Measurements from ENCODE around the gene CLIC1. TPM values are rescaled to one million over a fixed set of nuclear protein-coding genes. Genes with fewer than 3 reads are reported as not detected.

Gene CLIC1
- total and polyA plus RNA-seq, 12 donors = 51.1 to 400 (median 87.9) TPM

GRCh38 chr6:31767096-31767645, 30.8 kb upstream of the CLIC1 start:
- Histone ChIP-seq H3K36me3 (peaks cover 0 to 12% (median 0%) of the 10 kb centered on the region in 9 donors), H3K9me3 (no peaks in the 10 kb centered on the region), H3K27ac (no peak overlapping the region), H3K27me3 (no peaks in the 10 kb centered on the region), H3K4me3 (no peak overlapping the region), H3K4me1 (peaks cover 0 to 26% (median 12%) of the 10 kb centered on the region in 9 donors)
- intact Hi-C loops (cut with DNase I) = loop anchor here in 4 of 10 donors (5.0 to 10.0 kb wide), 3 partner anchors 40 to 85 kb away; partner anchors contain the start of genes DDAH2 (in 3 of the 4) and LY6G5C (in 2 of the 4)
- 80 to 85% methylated on average over 6 of the region's 6 CpGs for WGBS, 2 donors
- no peak for TF ChIP-seq CTCF (IDR thresholded peaks at IDR 0.05)
- no peak for DNase-seq
- no peak for ATAC-seq

- intact Hi-C loops (cut with DNase I) = loop anchor here in 4 of 10 donors (5.0 to 10.0 kb wide), 3 partner anchors 39 to 84 kb away; partner anchors contain the start of genes DDAH2 (in 3 of the 4) and LY6G5C (in 2 of the 4)
- no peak overlapping the region for H3K27ac ChIP-seq
- no peak for DNase-seq
- H3K9me3 ChIP-seq = no peaks in the 10 kb centered on the region
- H3K27me3 ChIP-seq = no peaks in the 10 kb centered on the region
- H3K4me3 ChIP-seq = peak overlapping the region in 6 of 10 donors; percentile 3 to 43 (median 24)
- TF ChIP-seq CTCF (IDR thresholded peaks at IDR 0.05) = no peak
- 56% methylated on average over 42 of the region's 42 CpGs for WGBS, 2 donors
- peak in 3 of 8 donors; percentile 30 to 48 (median 47) for ATAC-seq
- peaks cover 0 to 26% (median 12%) of the 10 kb centered on the region in 9 donors for H3K4me1 ChIP-seq
- peaks cover 0 to 12% (median 0%) of the 10 kb centered on the region in 9 donors for H3K36me3 ChIP-seq
These were observed 29.8 kb upstream of the CLIC1 start for GRCh38 chr6:31765910-31766794.

GRCh38 chr6:31765559-31765909, 29.2 kb upstream of the CLIC1 start:
- no peak overlapping the region for H3K27ac ChIP-seq
- no peak for TF ChIP-seq CTCF (IDR thresholded peaks at IDR 0.05)
- H3K4me3 ChIP-seq = no peak overlapping the region
- peaks cover 0 to 26% (median 12%) of the 10 kb centered on the region in 9 donors for H3K4me1 ChIP-seq
- H3K27me3 ChIP-seq = no peaks in the 10 kb centered on the region
- ATAC-seq (no peak), DNase-seq (no peak)
- peaks cover 0 to 12% (median 0%) of the 10 kb centered on the region in 9 donors for H3K36me3 ChIP-seq
- 89 to 92% methylated on average over 9 of the region's 9 CpGs for WGBS, 2 donors
- intact Hi-C loops (cut with DNase I) = loop anchor here in 4 of 10 donors (5.0 to 10.0 kb wide), 3 partner anchors 38 to 83 kb away; partner anchors contain the start of genes DDAH2 (in 3 of the 4) and LY6G5C (in 2 of the 4)
- no peaks in the 10 kb centered on the region for H3K9me3 ChIP-seq

GRCh38 chr6:31764198-31764597, 27.9 kb upstream of the CLIC1 start:
- no peaks in the 10 kb centered on the region for H3K9me3 ChIP-seq
- no peak overlapping the region for H3K4me3 ChIP-seq
- ATAC-seq = no peak
- no peak for TF ChIP-seq CTCF (IDR thresholded peaks at IDR 0.05)
- DNase-seq = no peak
- peaks cover 0 to 23% (median 12%) of the 10 kb centered on the region in 9 donors for H3K4me1 ChIP-seq
- H3K27me3 ChIP-seq = no peaks in the 10 kb centered on the region
- intact Hi-C loops (cut with DNase I) = loop anchor here in 1 of 10 donors (10.0 kb wide), 1 partner anchor 79 kb away; the partner anchor contains the start of gene LY6G5C
- H3K27ac ChIP-seq = no peak overlapping the region
- H3K36me3 ChIP-seq = peaks cover 0 to 14% (median 0%) of the 10 kb centered on the region in 9 donors
- 87 to 93% methylated on average over 4 of the region's 4 CpGs for WGBS, 2 donors

All from heart right ventricle (tissue), 16 donors.